GM21367 (cell line): Measurements from ENCODE around the gene SVIL.
"Not testable (repeated sequence)": the region's sequence is repeated elsewhere in the genome, so short reads cannot be mapped to it uniquely, and the experiment has no call there.

Experiments used
- ATAC-seq: cut with Tn5 transposase; IDR thresholded peaks from one replicate; pipeline ENCODE4 v1.9.1; 2021; ENCODE audit not compliant: unreplicated experiment

The SVIL gene

DNA sequence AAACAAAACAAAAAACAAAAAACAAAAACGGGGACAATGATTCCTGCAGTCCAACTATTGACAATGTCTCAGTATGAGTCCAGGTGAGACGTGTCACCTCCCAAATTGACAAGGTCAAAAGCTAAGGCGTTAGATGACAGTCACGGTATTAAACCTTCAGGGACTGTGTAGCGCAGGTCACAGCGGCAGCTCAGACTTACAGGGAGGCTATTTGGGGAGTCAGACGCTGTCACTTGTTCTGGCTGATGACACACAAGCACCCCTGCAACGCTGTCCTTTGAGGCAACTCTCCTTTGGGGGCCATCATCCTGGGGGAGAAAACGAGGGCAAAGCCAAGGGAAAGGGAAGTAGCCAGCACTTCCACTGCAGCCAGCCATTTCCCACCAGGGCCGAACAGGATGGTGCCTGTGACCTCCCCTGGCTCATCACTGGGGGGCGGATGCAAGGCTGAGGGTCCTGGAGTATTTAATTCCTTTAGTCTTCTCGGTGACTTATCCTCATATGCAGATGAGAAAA is 55.3 kb downstream of the SVIL start:
- ATAC-seq, result no peak

DNA sequence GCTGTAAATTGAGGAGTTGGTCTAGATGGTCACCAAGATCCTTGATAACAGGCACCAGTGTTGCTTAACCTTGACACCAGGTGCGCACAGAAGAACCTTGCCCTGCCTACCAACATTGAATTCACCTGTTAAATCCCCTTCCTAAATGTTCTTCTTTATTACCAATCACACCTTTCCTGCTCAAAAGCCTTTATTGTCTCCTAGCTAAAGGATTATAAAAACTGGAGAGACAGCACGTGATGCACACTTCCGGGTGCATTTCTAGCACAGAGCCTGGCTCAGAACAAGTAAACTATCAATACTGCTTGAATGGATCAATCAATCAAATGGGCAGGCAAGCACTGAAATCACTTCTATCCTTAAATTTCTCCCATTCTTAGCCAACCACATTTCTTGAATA is 56.3 kb downstream of the SVIL start:
- ATAC-seq, result no peak

DNA sequence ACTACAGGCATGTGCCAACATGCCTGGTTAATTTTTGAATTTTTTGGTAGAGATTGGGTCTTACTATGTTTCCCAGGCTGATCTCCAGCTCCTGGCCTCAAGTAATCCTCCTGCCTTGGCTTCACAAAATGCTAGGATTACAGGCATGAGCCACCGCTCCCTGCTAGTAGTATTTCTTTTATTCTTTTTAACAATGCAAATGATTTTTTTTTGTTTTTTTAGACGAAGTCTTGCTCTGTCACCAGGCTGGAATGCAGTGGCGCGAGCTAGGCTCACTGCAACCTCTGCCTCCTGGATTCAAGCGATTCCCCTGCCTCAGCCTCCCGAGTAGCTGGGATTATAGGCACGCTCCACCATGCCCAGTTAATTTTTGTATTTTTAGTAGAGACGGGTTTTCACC is 58.1 kb downstream of the SVIL start:
- ATAC-seq, result no peak

- ATAC-seq, result no peak
These were observed 59.7 kb downstream of the SVIL start for GRCh38 chr10:29575098-29575455.

DNA sequence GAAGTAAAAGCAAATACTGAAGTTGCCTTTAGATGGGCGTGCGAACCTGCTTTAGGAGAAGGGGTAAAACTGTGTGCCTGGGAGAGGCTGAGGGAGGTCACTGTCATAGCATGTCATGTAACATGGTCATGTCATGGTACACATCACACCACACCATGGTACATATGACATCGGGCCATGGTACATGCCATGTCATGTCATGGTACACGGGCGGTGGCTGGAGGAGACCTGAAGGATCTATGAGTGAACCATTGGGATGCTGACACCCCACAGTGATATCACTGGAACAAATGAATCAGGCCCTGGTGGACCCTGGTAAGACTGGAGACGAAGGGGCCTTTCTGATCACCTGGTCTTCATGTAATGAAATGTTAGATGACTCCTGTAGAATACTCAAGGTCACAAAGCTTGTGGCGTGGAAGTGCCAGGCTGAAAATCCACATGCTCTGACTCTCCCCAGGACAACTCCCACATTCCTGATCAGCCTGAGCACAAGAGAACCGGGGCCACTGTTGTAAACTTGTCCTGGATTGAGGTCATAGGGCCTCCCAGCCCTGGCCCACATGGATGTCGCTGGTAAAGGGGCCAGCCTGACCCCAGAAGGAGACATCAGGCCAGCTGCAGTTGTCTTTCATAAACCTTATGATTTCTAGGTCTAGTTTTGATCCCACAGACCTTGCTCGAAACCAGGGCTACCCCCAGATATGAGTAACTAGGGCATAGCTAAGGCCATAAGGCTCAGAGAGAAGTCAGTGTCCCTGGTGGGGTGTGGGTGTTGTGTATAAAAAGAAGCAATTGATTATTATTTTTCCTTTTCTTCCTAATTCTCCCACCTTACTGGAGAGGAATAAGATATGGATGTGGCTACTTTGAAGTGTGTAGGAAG is 60.3 kb downstream of the SVIL start:
- ATAC-seq, result not testable (repeated sequence)

DNA sequence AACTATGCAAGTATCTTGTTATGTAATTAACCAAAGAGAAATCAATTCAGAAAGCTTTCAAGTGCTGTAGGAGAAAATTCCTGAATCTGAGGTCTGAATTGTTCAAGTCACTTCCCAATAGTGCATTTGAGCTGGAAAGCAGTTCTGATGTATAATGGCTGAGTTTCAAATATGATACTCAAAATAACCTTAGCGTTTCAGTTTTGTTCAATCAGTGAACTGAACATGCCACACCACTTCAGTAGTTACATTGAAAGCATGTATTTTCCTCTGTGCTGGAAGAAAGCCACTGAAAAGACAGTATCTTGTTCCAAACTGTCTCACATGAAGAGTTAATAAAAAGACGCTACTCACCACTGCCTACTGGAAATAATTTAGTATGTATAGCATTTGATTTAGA is 64.5 kb downstream of the SVIL start:
- not testable (repeated sequence) for ATAC-seq

DNA sequence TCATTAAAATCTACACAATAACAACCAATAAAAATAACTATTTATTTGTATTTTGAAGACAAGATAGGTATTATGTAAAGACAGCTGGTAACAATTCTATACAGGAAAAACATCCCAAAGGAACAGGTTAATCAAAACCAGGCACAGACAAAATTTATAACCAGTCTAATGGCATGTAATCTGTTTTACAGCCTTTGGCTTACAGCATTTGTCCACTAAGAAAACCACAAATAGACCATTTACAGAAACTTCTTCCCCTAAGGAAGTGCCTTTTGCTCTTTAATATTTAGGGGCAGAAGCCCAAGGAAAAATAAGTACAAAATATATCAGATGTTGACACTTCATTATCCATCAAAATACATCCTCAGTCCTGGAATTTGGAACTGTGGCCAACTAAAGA is 65.0 kb downstream of the SVIL start:
- ATAC-seq, result no peak

- no peak for ATAC-seq
These were observed 67.8 kb downstream of the SVIL start for GRCh38 chr10:29567003-29567402.

DNA sequence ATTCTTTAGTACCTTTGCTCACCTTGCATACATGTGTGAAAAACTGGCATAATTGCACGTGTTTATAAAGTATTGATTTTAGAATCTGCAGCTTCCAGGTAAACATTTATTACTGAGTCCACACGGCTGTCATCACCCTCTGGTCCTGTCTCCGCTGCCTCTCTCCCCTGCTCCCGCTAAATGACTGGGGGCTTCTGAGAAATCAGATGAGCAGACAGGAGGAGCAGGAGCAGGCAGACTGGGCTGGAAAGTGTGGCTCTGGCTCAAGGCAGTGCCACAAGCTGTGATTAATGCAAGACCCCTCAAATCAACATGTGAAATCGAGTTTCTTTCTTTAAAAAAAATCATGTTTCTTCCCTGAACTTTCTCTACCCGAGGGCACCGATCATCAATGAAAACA is 68.6 kb downstream of the SVIL start:
- ATAC-seq, result not testable (repeated sequence)

- no peak for ATAC-seq
These were observed 71.2 kb downstream of the SVIL start for GRCh38 chr10:29563420-29564035.

DNA sequence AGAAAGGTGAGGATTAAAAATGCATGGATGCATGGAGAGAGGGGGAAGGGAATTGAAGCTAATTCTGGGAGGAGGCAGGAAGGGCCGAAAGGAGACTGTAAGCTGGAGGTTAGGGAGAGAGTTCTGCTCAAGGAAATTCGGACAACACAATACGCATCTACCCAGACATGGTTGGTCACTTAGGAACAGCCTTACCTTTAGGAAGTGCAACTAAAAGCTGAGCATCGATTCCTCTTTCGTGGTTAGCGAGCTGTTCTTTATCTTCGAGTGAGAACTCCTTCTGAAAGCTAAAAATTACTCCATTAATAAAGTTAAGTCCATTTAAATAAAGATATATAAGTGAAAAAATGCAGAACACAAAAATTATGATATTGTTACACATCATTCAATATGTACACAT is 71.8 kb downstream of the SVIL start:
- ATAC-seq, result peak; percentile 75

DNA sequence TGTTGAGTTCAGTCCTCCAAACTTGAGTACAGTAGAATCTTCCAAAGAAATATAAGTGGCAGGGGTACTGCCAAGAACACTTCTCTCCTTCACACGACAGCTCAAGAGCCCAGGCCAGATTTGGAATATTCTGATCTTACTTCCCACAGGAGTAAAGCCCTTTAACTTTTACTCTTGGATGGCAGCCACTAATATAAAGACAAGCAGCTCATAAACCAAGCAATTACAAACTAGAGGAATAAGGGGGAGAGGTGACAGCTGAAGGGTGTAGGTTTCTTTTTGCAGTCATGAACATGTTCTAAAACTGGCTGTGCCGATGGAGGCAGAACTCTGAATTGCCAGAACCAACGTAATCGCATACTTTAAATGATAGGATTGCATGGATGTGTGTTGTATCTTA is 74.8 kb downstream of the SVIL start:
- ATAC-seq, result no peak

DNA sequence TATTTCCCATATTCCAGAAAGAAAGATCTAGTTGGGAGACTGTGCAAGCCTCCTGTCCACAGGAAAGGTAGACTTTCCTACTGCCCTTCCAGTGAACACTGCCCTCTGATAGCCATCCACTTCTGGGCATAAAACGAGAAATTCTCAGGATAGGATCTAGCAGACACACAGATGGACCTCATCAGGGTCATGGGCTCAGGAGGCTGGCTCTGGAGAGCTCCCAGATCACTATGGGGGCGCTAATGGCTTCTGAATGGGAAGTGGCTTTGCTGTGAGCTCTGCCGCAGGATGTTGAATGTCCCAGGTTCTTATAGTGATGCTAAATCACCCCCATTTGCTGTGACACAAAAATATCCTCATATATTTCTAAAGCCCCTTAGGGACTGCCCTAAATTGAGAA is 77.1 kb downstream of the SVIL start:
- no peak for ATAC-seq

DNA sequence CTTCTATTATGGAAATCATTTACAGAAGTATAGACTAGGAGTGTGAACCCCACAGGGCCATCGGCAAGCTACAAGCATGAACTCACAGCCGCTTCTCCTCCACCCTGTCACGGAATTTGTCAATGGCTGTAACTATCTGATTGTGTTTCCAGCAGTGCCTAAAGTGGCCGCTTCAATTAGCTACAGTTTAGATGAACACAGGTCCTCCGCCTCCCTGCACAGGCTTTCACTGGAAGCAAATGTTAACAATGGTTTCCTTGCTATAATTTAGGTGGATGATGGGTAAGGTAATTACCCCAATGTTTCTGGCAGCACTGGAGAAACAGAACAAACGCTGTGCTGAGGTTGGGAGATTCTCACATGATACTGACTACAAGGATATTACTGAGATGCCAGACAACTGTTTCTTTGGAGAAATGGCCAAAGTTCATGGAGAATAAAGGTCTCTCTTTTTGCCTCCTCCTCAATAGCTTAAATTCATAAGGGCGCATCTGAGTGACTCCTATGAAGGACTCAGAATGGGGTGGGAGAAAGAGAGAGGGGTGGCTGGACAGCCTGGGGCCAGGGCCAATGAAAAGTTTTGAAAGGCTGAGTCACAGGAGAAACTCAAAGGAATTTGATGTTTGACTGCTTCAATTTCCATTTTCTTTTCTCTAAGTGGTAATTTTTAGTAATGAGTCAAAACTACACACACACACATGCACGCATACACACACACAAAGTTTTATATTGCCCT is 78.9 kb downstream of the SVIL start:
- no peak for ATAC-seq

DNA sequence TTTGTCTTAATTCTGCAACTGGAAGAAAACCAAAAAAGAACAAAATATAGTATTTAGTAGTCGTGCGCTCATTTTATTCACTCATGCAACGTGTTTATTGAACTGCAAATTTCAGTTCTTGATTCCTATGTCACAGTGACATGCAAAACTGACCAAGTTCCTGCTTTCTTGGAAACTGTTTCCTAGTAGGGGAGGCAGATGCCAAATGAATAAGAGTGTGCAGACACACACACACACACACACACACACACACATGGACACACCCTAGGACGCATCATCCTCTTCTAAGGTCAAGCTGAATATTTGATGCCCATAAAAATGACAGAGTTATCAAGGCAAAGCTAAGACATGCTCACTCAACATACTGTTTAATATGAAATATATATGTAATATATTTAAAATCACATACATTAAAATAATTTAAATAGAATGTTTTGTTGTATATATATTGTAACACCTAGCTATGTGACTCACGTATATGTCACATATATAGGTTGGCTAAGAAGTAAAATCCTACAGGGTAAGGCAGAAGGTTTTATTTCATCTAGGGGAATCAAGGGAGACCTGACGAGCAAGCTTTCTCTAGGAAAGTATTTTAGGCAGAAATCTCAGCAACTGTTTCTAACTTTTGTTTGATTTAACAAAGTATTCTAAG is 79.6 kb downstream of the SVIL start:
- no peak for ATAC-seq

GRCh38 chr10:29554660-29555059 is 80.1 kb downstream of the SVIL start:
- no peak for ATAC-seq

DNA sequence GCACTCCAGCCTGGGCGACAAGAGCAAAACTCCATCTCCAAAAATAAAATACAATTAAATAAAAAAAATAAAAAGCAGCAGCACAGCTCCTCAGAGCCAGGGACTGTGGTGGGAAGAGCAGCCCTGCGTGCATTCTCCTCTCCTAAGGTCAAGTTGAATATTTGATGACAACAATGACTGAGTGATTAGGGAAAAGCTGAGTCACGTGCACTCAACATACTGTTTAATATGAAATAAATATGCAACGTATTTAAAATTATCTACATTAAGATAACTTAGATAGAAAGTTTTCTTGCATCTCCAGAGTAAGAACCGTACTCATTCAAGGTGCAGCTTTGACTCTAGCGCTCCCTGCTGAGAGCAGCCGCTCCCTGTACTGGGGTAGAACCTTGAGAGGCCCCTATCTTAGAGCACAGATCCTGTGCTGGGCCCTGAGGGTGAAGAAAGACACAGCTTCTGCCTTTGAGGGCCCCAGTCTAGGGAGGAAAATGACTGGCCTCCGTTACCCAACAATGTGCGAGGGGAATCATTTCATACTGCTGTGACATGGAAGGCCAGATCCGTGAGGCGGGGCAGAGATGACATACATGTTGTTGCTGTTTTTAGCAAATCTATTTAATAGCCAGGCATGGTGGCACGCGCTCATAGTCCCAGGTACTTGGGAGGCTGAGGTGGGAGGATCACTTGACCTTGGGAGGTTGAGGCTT is 81.1 kb downstream of the SVIL start:
- no peak for ATAC-seq

GRCh38 chr10:29553116-29553515 is 81.7 kb downstream of the SVIL start:
- ATAC-seq, result not testable (repeated sequence)

GRCh38 chr10:29549493-29549892 is 85.3 kb downstream of the SVIL start:
- ATAC-seq, result not testable (repeated sequence)

DNA sequence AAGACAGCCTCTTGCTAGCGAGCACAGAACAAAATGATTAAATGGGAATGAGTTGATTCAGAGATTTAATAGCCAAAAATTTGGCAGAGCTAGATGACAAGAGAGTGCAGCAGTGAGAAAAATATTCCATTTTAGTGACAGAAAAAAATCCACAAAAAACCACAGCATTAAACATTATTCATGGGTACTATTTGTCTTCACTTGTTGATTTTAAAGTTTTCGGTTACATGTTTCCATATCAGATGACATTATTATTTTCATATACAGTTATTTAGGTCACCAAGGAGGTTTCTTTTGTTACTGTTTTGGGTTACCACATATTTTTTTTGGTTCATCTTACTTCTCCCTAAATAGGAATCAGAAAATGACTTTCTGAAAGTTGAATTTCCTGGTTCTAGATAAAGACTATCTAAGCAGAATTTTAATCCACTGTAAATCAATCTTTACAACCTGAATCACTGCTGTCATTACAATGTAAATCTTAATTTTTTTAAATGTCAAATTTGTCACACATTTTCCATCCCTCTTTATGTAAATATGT is 87.9 kb downstream of the SVIL start:
- ATAC-seq, result no peak
